PFSK-1 (cell line): ENCODE data around the gene PYURF.

ENCODE experiments used
- POLR2AphosphoS5 ChIP-seq: IDR thresholded peaks from 2 replicates; pipeline ENCODE4 v1.6.1; 2012; ENCODE audit warnings: low read depth, mild to moderate bottlenecking, control low read depth, low read length, moderate library complexity
- TAF1 ChIP-seq: IDR thresholded peaks from 2 replicates; pipeline ENCODE4 v1.6.1; 2012; ENCODE audit warnings: low read length, control low read depth, borderline replicate concordance; ENCODE audit not compliant: insufficient read depth

- TF ChIP-seq TAF1: no peak
- no peak for TF ChIP-seq POLR2AphosphoS5
These were observed 45.3 kb downstream of the PYURF start for GRCh38 chr4:88478247-88478646.
